ENCODE data around the gene RASSF8. TPM values are rescaled to one million over a fixed set of nuclear protein-coding genes. Genes with fewer than 3 reads are reported as not detected.

RASSF8 gene
- total RNA-seq, 3 donors from 2014 or later, result 3.2 to 109 (median 8.0) TPM

GRCh38 chr12:26021534-26021933, 63.1 kb downstream of the RASSF8 start:
- intact Hi-C loops (cut with DNase I, micrococcal nuclease), result loop anchor here in 1 of 2 donors (10.0 kb wide), 2 partner anchors 57 to 587 kb away; no protein-coding TSS in a partner anchor
- TF ChIP-seq CTCF (IDR thresholded peaks at IDR 0.05), result no peak
- H3K36me3 ChIP-seq (ENCODE audit: low read depth), result no peaks in the 10 kb centered on the region
- no peak overlapping the region for H3K4me3 ChIP-seq
- ATAC-seq (no peak), DNase-seq (no peak)
- H3K9me3 ChIP-seq, result no peaks in the 10 kb centered on the region
- no peaks in the 10 kb centered on the region for H3K4me1 ChIP-seq (ENCODE audit: low read depth)

GRCh38 chr12:26022043-26022442, 63.6 kb downstream of the RASSF8 start:
- Histone ChIP-seq H3K36me3 (ENCODE audit: low read depth) (no peaks in the 10 kb centered on the region), H3K9me3 (no peaks in the 10 kb centered on the region), H3K4me1 (ENCODE audit: low read depth) (no peaks in the 10 kb centered on the region), H3K4me3 (no peak overlapping the region)
- ATAC-seq, result no peak
- intact Hi-C loops (cut with DNase I, micrococcal nuclease), result loop anchor here in 1 of 2 donors (10.0 kb wide), 2 partner anchors 57 to 587 kb away; no protein-coding TSS in a partner anchor
- DNase-seq, result no peak
- no peak for TF ChIP-seq CTCF (IDR thresholded peaks at IDR 0.05)

- no peaks in the 10 kb centered on the region for H3K4me1 ChIP-seq (ENCODE audit: low read depth)
- no peaks in the 10 kb centered on the region for H3K9me3 ChIP-seq
- no peaks in the 10 kb centered on the region for H3K36me3 ChIP-seq (ENCODE audit: low read depth)
- DNase-seq (no peak), ATAC-seq (no peak)
- TF ChIP-seq CTCF (IDR thresholded peaks at IDR 0.05), result no peak
- no peak overlapping the region for H3K4me3 ChIP-seq
- intact Hi-C loops (cut with DNase I, micrococcal nuclease), result loop anchor here (5.0 to 10.0 kb wide), 3 partner anchors 62 to 594 kb away; no protein-coding TSS in a partner anchor
Observed at GRCh38 chr12:26026713-26027112, 68.2 kb downstream of the RASSF8 start.

- ATAC-seq, result no peak
- no peak for DNase-seq
- H3K4me3 ChIP-seq, result no peak overlapping the region
- no peaks in the 10 kb centered on the region for H3K36me3 ChIP-seq (ENCODE audit: low read depth)
- no peak for TF ChIP-seq CTCF (IDR thresholded peaks at IDR 0.05)
- H3K4me1 ChIP-seq (ENCODE audit: low read depth), result no peaks in the 10 kb centered on the region
- H3K9me3 ChIP-seq, result no peaks in the 10 kb centered on the region
- intact Hi-C loops (cut with DNase I, micrococcal nuclease), result loop anchor here (5.0 to 10.0 kb wide), 3 partner anchors 63 to 595 kb away; no protein-coding TSS in a partner anchor
Observed at GRCh38 chr12:26027401-26027800, 68.9 kb downstream of the RASSF8 start.

- peak in 1 of 3 donors; percentile 65 for DNase-seq
- intact Hi-C loops (cut with DNase I, micrococcal nuclease), result loop anchor here (5.0 to 10.0 kb wide), 3 partner anchors 64 to 597 kb away; no protein-coding TSS in a partner anchor
- Histone ChIP-seq H3K4me1 (ENCODE audit: low read depth) (no peaks in the 10 kb centered on the region), H3K9me3 (no peaks in the 10 kb centered on the region), H3K4me3 (no peak overlapping the region), H3K36me3 (ENCODE audit: low read depth) (no peaks in the 10 kb centered on the region)
- peak; percentile 50 for TF ChIP-seq CTCF (IDR thresholded peaks at IDR 0.05)
- peak; percentile 34 for ATAC-seq
Observed at GRCh38 chr12:26028953-26029735, 70.7 kb downstream of the RASSF8 start.
